Aorta (tissue), 5 donors: ENCODE data around the gene HS6ST3. TPM values are rescaled to one million over a fixed set of nuclear protein-coding genes. Genes with fewer than 3 reads are reported as not detected.

ENCODE experiments used
- ATAC-seq: fragments of 200-7000 bp; cut with Tn5 transposase; one replicate; pipeline ENCODE4 v1.9.1; 2022; ENCODE audit warnings: moderate library complexity; ENCODE audit not compliant: low FRiP score
- DNase-seq, 2 donors: peaks; one replicate each; pipeline ENCODE4 v3.0.0-alpha.2; 2020
- H3K27ac ChIP-seq, 2 donors: one replicate each; pipeline ENCODE4 v1.5.1; 2013; ENCODE audit warnings: low read length in 2 of 2, mild to moderate bottlenecking in 2 of 2, moderate library complexity in 2 of 2, control low read depth in 1 of 2, inconsistent platforms in 1 of 2, low read depth in 1 of 2
- H3K27me3 ChIP-seq, 2 donors: one replicate each; pipeline ENCODE4 v1.6.1; 2013; ENCODE audit warnings: control low read depth in 1 of 2, low read length in 1 of 2, mild to moderate bottlenecking in 1 of 2, moderate library complexity in 1 of 2; ENCODE audit not compliant: insufficient read depth in 2 of 2, control insufficient read depth in 1 of 2
- H3K36me3 ChIP-seq, 2 donors: one replicate each; pipeline ENCODE4 v1.6.1; 2013; ENCODE audit warnings: control low read depth in 1 of 2, low read length in 1 of 2, mild to moderate bottlenecking in 1 of 2; ENCODE audit not compliant: insufficient read depth in 2 of 2, control insufficient read depth in 1 of 2
- H3K4me1 ChIP-seq, 2 donors: one replicate each; pipeline ENCODE4 v1.6.1; 2013; ENCODE audit warnings: low read length in 2 of 2, control low read depth in 1 of 2, mild to moderate bottlenecking in 1 of 2, moderate library complexity in 1 of 2; ENCODE audit not compliant: insufficient read depth in 2 of 2, control insufficient read depth in 1 of 2
- H3K4me3 ChIP-seq, 2 donors: one replicate each; pipeline ENCODE4 v1.5.1; 2013; ENCODE audit warnings: low read length in 2 of 2, control low read depth in 1 of 2, mild to moderate bottlenecking in 1 of 2
- H3K9me3 ChIP-seq: one replicate; pipeline ENCODE4 v1.6.1; 2013; ENCODE audit warnings: mild to moderate bottlenecking, low read length; ENCODE audit not compliant: control insufficient read depth
- WGBS, 2 donors: extraction: QIAGEN DNeasy Blood & Tissue Kit; methylation state at CpG; one replicate each; pipeline ENCODE4 v1.1.7; 2013; 5-methylcytosine and 5-hydroxymethylcytosine counted together
- intact Hi-C, 2 donors: fragments of 100-400 bp; cut with DNase I; formaldehyde crosslinking; loops; one replicate each; pipeline versions ENCODE4 v1.14.2 to v1.15.0; 2022
- polyA plus RNA-seq, 2 donors: library from polyadenylated mRNA; stranded (reverse); fragments of 200-250 nt; gene quantifications; one replicate each; pipeline ENCODE4 v1.2.3, GENCODE V29; 2013
- total RNA-seq, 2 donors: library from RNA; stranded (reverse); fragmentation: NEBNext Ultra II Directional; extraction: Animal tissue kit (Norgen Biotek cat#: 25700); gene quantifications; one replicate each; pipeline ENCODE4 v1.2.1, GENCODE V29; 2021
- donor health status: healthy with polysubstance abuse.
- donor health status: Bipolar disorder and iron deficiency.
- donor health status: DM: no; HTN: no; CAD: no.
- donor health status: DM: no; HTN: no; CAD: no.
- donor health status: DM: yes; HTN: yes; CAD: no.

The HS6ST3 gene
- total and polyA plus RNA-seq, 4 donors: under 0.01 to 4.9 (median 0.34) TPM

GRCh38 chr13:96836733-96837132 is 746.8 kb downstream of the HS6ST3 start:
- H3K4me1 ChIP-seq: no peaks in the 10 kb centered on the region
- intact Hi-C loops: no loop called here
- H3K36me3 ChIP-seq: no peaks in the 10 kb centered on the region
- H3K27me3 ChIP-seq: no peaks in the 10 kb centered on the region
- no peak for ATAC-seq
- no peak overlapping the region for H3K4me3 ChIP-seq
- 81 to 87% methylated on average over 1 of the region's 1 CpG for WGBS, 2 donors
- peaks cover 2% of the 10 kb centered on the region for H3K9me3 ChIP-seq
- DNase-seq: no peak
- H3K27ac ChIP-seq: no peak overlapping the region

GRCh38 chr13:96837809-96838208 is 747.9 kb downstream of the HS6ST3 start:
- Histone ChIP-seq H3K36me3 (no peaks in the 10 kb centered on the region), H3K9me3 (peaks cover 2% of the 10 kb centered on the region), H3K4me1 (no peaks in the 10 kb centered on the region), H3K4me3 (no peak overlapping the region), H3K27ac (no peak overlapping the region), H3K27me3 (no peaks in the 10 kb centered on the region)
- 62 to 75% methylated on average over 1 of the region's 1 CpG for WGBS, 2 donors
- intact Hi-C loops: no loop called here
- no peak for ATAC-seq
- no peak for DNase-seq

- Histone ChIP-seq H3K4me1 (no peaks in the 10 kb centered on the region), H3K27me3 (no peaks in the 10 kb centered on the region), H3K4me3 (no peak overlapping the region), H3K9me3 (peaks cover 1% of the 10 kb centered on the region), H3K36me3 (no peaks in the 10 kb centered on the region), H3K27ac (no peak overlapping the region)
- intact Hi-C loops: no loop called here
- DNase-seq (no peak), ATAC-seq (no peak)
Observed at GRCh38 chr13:96844195-96844594, 754.3 kb downstream of the HS6ST3 start.

DNA sequence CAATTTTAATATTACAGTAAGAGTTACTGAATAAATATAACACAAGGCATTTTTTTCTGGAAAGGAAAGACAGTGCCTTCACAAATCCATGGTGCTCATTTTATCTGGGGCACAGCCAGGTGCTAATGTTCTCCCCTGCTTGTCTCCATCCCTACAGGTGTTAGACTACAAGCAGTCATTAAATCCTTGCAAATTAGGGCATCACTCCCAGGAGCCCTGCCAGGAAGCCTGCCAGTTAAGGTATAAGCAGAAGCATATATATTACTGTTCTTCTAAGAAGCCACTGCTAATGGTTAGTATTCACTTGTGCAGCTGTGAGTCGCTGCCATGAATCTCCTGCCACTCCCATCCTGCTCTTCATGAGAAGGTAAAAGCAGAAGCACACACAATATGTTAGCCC is 754.7 kb downstream of the HS6ST3 start:
- no peaks in the 10 kb centered on the region for H3K27me3 ChIP-seq
- WGBS, 2 donors: 73 to 77% methylated on average over 1 of the region's 1 CpG
- H3K27ac ChIP-seq: no peak overlapping the region
- intact Hi-C loops: no loop called here
- no peak overlapping the region for H3K4me3 ChIP-seq
- peaks cover 1% of the 10 kb centered on the region for H3K9me3 ChIP-seq
- ATAC-seq: no peak
- no peak for DNase-seq
- no peaks in the 10 kb centered on the region for H3K36me3 ChIP-seq
- no peaks in the 10 kb centered on the region for H3K4me1 ChIP-seq

DNA sequence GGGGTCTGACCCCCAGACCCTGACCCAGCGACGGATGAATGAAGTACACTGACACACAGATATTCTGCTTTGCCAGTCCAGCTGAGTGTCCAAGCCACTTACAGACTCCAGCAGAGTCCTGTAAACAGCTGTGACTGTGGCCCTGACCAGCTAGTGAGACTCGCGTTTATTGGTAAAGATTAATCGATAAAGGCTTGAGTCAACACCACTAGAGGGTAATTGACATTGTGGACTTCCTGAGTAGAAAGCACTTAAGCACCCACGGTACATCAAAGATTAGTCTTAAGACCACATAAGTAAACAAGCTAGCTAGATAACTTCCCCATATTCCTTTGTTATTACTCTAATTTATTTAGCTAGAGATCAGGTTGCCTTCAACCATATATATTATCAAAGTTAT is 758.4 kb downstream of the HS6ST3 start:
- no peak overlapping the region for H3K27ac ChIP-seq
- no peak for DNase-seq
- peaks cover 1% of the 10 kb centered on the region for H3K9me3 ChIP-seq
- no peaks in the 10 kb centered on the region for H3K27me3 ChIP-seq
- H3K4me3 ChIP-seq: no peak overlapping the region
- no peak for ATAC-seq
- H3K4me1 ChIP-seq: no peaks in the 10 kb centered on the region
- 84 to 87% methylated on average over 6 of the region's 6 CpGs for WGBS, 2 donors
- no peaks in the 10 kb centered on the region for H3K36me3 ChIP-seq
- intact Hi-C loops: no loop called here

DNA sequence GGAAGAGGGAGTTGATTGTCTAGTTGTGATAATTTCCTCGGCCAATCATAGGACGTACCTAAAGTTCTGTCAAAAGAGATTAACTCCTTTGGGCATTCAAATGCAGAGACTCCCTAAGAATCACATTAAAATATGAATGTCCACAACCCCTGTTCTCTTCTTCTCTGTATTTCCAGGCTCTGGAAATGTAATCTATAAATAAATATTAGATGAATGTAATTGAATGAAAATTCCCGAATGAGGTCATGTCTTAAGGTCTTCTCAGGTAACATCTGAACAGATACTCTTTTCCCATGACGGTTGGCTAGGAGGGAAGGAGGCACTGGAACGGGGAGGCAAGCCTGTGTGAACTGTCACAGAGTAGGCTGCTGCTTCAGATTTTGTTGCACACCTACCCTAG is 759.2 kb downstream of the HS6ST3 start:
- intact Hi-C loops: no loop called here
- 77 to 82% methylated on average over 5 of the region's 5 CpGs for WGBS, 2 donors
- DNase-seq (no peak), ATAC-seq (no peak)
- Histone ChIP-seq H3K4me1 (no peaks in the 10 kb centered on the region), H3K36me3 (no peaks in the 10 kb centered on the region), H3K27ac (no peak overlapping the region), H3K27me3 (no peaks in the 10 kb centered on the region), H3K4me3 (no peak overlapping the region), H3K9me3 (peaks cover 4% of the 10 kb centered on the region)

- Histone ChIP-seq H3K36me3 (no peaks in the 10 kb centered on the region), H3K9me3 (peaks cover 4% of the 10 kb centered on the region), H3K4me3 (no peak overlapping the region), H3K4me1 (no peaks in the 10 kb centered on the region), H3K27ac (no peak overlapping the region), H3K27me3 (no peaks in the 10 kb centered on the region)
- DNase-seq (no peak), ATAC-seq (peak; percentile 51)
- intact Hi-C loops: no loop called here
- WGBS, 2 donors: 75 to 78% methylated on average over 10 of the region's 10 CpGs
Observed at GRCh38 chr13:96850538-96851145, 760.7 kb downstream of the HS6ST3 start.

DNA sequence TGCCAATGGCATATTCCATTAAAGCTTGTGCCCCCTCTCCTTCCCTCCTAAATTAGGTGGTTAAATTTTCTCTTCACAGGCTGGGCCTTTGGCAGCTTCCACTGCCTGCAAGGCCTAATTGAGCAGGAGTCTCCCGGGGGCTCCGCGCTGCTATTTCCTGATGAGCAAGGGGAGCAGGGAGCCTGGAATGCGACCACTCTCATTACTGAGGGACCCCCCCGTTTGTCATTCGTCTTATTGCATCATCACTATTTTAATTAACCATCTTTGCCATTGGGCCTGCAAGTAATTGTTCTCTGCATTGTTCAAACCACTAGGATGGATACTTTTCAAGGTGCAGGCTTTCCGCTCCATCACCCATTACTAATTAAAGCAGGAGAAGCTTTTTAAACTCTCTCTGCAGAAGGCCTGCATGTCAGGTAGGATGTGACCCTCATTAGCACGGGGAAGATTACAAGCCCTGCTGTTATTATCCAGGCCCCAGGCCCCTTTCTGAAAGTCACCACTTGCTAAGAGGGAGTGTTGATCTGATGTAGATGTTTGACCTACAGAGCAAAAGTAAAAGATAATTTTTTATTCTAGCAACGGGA is 762.0 kb downstream of the HS6ST3 start:
- Histone ChIP-seq H3K4me1 (no peaks in the 10 kb centered on the region), H3K27me3 (no peaks in the 10 kb centered on the region), H3K9me3 (peaks cover 4% of the 10 kb centered on the region), H3K27ac (no peak overlapping the region), H3K4me3 (no peak overlapping the region), H3K36me3 (no peaks in the 10 kb centered on the region)
- DNase-seq: no peak
- 56 to 63% methylated on average over 9 of the region's 9 CpGs for WGBS, 2 donors
- ATAC-seq: no peak
- intact Hi-C loops: no loop called here

GRCh38 chr13:96858133-96858826 is 768.4 kb downstream of the HS6ST3 start:
- DNase-seq: no peak
- Histone ChIP-seq H3K36me3 (no peaks in the 10 kb centered on the region), H3K4me1 (no peaks in the 10 kb centered on the region), H3K4me3 (no peak overlapping the region), H3K27me3 (no peaks in the 10 kb centered on the region), H3K27ac (no peak overlapping the region), H3K9me3 (peaks cover 4% of the 10 kb centered on the region)
- no peak for ATAC-seq
- intact Hi-C loops: no loop called here
- WGBS, 2 donors: 84 to 94% methylated on average over 1 of the region's 1 CpG
